ENCODE measurements around the gene ALLC.
"Not testable (repeated sequence)": the region's sequence is repeated elsewhere in the genome, so short reads cannot be mapped to it uniquely, and the experiment has no call there.

- TF ChIP-seq CTCF (IDR thresholded peaks at IDR 0.05; ENCODE audit: borderline replicate concordance, extremely low read depth, low read length, poor library complexity, severe bottlenecking); EZH2 (IDR thresholded peaks at IDR 0.05; ENCODE audit: borderline replicate concordance, low read depth, low read length, severe bottlenecking): not testable (repeated sequence)
These were observed 2.6 kb downstream of the ALLC start for GRCh38 chr2:3660640-3661039.
